A549 (cell line): ENCODE data around the gene PTPRD. TPM values are rescaled to one million over a fixed set of nuclear protein-coding genes. Genes with fewer than 3 reads are reported as not detected.

Experiments used
- ATAC-seq, 2 experiments: fragments of 200-7000 bp in 1 of 2; fragments of >200 bp in 1 of 2; cut with Nextera tagmentation in 1 of 2; cut with Tn5 transposase in 1 of 2; 3 replicates each; pipeline versions ENCODE4 v1.8.0 to v1.9.1; 2018 to 2020; ENCODE audit warnings: mild to moderate bottlenecking in 1 of 2, moderate library complexity in 1 of 2
- CTCF ChIA-PET: fragments of 300-600 bp; sonication (Branson Sonifier 250); formaldehyde crosslinking; extraction: SDS; loops from one replicate; lab custom pipeline; 2021; ENCODE audit warnings: antibody characterized with exemption, inconsistent platforms; lab: Yijun Ruan, JAX
- POLR2A ChIA-PET: fragments of 350-600 bp; formaldehyde crosslinking; extraction: SDS; loops from one replicate; lab custom pipeline; 2021; ENCODE audit warnings: antibody characterized with exemption, inconsistent platforms; lab: Yijun Ruan, JAX
- DNase-seq, 2 experiments: peaks; one replicate each; pipeline versions ENCODE4 v3.0.0 to v3.0.0-alpha.2; 2011 to 2016; ENCODE audit warnings: low read depth in 1 of 2, low spot score in 1 of 2
- FAIRE-seq: peaks from 2 replicates; lab custom pipeline; 2011; peaks lifted over from hg19 to GRCh38; lab: Jason Lieb, UNC
- H3K27ac ChIP-seq, 2 experiments: fragments of >200 bp; sonication (Bioruptor Twin); formaldehyde crosslinking; 3 replicates each; pipeline ENCODE4 v1.5.1; 2016 to 2017
- H3K4me1 ChIP-seq: fragments of >200 bp; sonication (Bioruptor Twin); formaldehyde crosslinking; 3 replicates; pipeline ENCODE4 v1.6.1; 2016
- H3K4me2 ChIP-seq: fragments of >200 bp; sonication (Bioruptor Twin); formaldehyde crosslinking; 3 replicates; pipeline ENCODE4 v1.6.1; 2016
- H3K4me3 ChIP-seq: fragments of >200 bp; sonication (Bioruptor Twin); formaldehyde crosslinking; 3 replicates; pipeline ENCODE4 v1.5.1; 2016
- H3K9me3 ChIP-seq: fragments of >200 bp; sonication (Bioruptor Twin); formaldehyde crosslinking; 3 replicates; pipeline ENCODE4 v1.6.1; 2016
- CBX2 ChIP-seq: fragments of 200-600 bp; sonication (generic); IDR thresholded peaks from 2 replicates; pipeline ENCODE4 v1.6.1; 2016; ENCODE audit warnings: low read depth, mild to moderate bottlenecking, borderline replicate concordance
- CBX8 ChIP-seq: fragments of 200-600 bp; sonication (generic); IDR thresholded peaks from 2 replicates; pipeline ENCODE4 v1.6.1; 2016
- EHF ChIP-seq: fragments of 250-450 bp; sonication (Bioruptor Pico); IDR thresholded peaks from 2 replicates; pipeline ENCODE4 v1.5.0; 2020; ENCODE audit warnings: mild to moderate bottlenecking
- EP300 ChIP-seq, 2 experiments: fragments of >200 bp; sonication (Bioruptor Twin); formaldehyde crosslinking; IDR thresholded peaks; 2 replicates in 1 of 2; 3 replicates in 1 of 2; pipeline ENCODE4 v1.6.1; 2016 to 2017
- FOXS1 ChIP-seq: fragments of 250-450 bp; sonication (Bioruptor Pico); IDR thresholded peaks from 2 replicates; pipeline ENCODE4 v1.5.0; 2020; ENCODE audit warnings: mild to moderate bottlenecking, moderate library complexity
- HDAC2 ChIP-seq: fragments of 200-600 bp; sonication (generic); IDR thresholded peaks from 2 replicates; pipeline ENCODE4 v1.6.1; 2016
- HEYL ChIP-seq: fragments of 250-450 bp; sonication (Bioruptor Pico); IDR thresholded peaks from 2 replicates; pipeline ENCODE4 v1.8.0; 2021; ENCODE audit warnings: mild to moderate bottlenecking, moderate library complexity
- KDM5A ChIP-seq: fragments of 200-600 bp; sonication (generic); IDR thresholded peaks from 2 replicates; pipeline ENCODE4 v1.6.1; 2016; ENCODE audit warnings: antibody characterized with exemption, mild to moderate bottlenecking
- MYC ChIP-seq: IDR thresholded peaks from 2 replicates; pipeline ENCODE4 v1.6.1; 2012; ENCODE audit warnings: mild to moderate bottlenecking, inconsistent platforms, low read length, improper control_type of control experiment, borderline replicate concordance
- NPAS2 ChIP-seq: fragments of 250-450 bp; sonication (Bioruptor Pico); IDR thresholded peaks from 2 replicates; pipeline ENCODE4 v1.8.0; 2022; ENCODE audit warnings: mild to moderate bottlenecking, moderate library complexity, borderline replicate concordance
- PHF8 ChIP-seq: fragments of 200-600 bp; sonication (generic); IDR thresholded peaks from 2 replicates; pipeline ENCODE4 v1.6.1; 2016; ENCODE audit warnings: low read depth, mild to moderate bottlenecking, antibody characterized with exemption, moderate library complexity, borderline replicate concordance
- POLR2A ChIP-seq: IDR thresholded peaks from 2 replicates; pipeline ENCODE4 v1.6.1; 2012; ENCODE audit warnings: mild to moderate bottlenecking, low read length
- POLR2AphosphoS2 ChIP-seq: conservative IDR thresholded peaks from 2 replicates; pipeline ENCODE4 v1.6.1; 2012; ENCODE audit warnings: low read length, improper control_type of control experiment, inconsistent platforms
- RAD21 ChIP-seq, 2 experiments: fragments of >200 bp in 1 of 2; sonication (Bioruptor Twin) in 1 of 2; formaldehyde crosslinking in 1 of 2; IDR thresholded peaks in 1 of 2; conservative IDR thresholded peaks in 1 of 2; 2 replicates in 1 of 2; 3 replicates in 1 of 2; pipeline ENCODE4 v1.6.1; 2012 to 2018; ENCODE audit warnings: inconsistent platforms in 1 of 2
- RNF2 ChIP-seq: fragments of 200-600 bp; sonication (generic); IDR thresholded peaks from 2 replicates; pipeline ENCODE4 v1.6.1; 2016; ENCODE audit warnings: low read depth, mild to moderate bottlenecking, antibody characterized with exemption, moderate library complexity, borderline replicate concordance
- SMC3 ChIP-seq: fragments of >200 bp; sonication (Bioruptor Twin); formaldehyde crosslinking; IDR thresholded peaks from 3 replicates; pipeline ENCODE4 v1.6.1; 2018; ENCODE audit warnings: inconsistent platforms
- TFCP2L1 ChIP-seq: fragments of 250-450 bp; sonication (Bioruptor Pico); IDR thresholded peaks from 2 replicates; pipeline ENCODE4 v1.5.0; 2021; ENCODE audit warnings: mild to moderate bottlenecking
- ZC3H11A ChIP-seq: fragments of 450-650 bp; IDR thresholded peaks from 2 replicates; pipeline ENCODE4 v1.6.1; 2014; ENCODE audit warnings: antibody characterized with exemption, mild to moderate bottlenecking
- ZFP36 ChIP-seq: fragments of 450-650 bp; IDR thresholded peaks from 2 replicates; pipeline ENCODE4 v1.6.1; 2014; ENCODE audit warnings: borderline replicate concordance; ENCODE audit not compliant: partially characterized antibody
- ZSCAN20 ChIP-seq: fragments of 250-450 bp; sonication (Bioruptor Pico); IDR thresholded peaks from 2 replicates; pipeline ENCODE4 v1.8.0; 2022; ENCODE audit warnings: mild to moderate bottlenecking, moderate library complexity
- WGBS: methylation state at CpG from one replicate; pipeline ENCODE4 v1.1.6; 2017; ENCODE audit errors: missing lambda C conversion rate; 5-methylcytosine and 5-hydroxymethylcytosine counted together
- polyA plus RNA-seq, 4 experiments: library from polyadenylated mRNA; depleted of rRNA in 3 of 4; stranded (reverse); fragments of >200 nt; fragmentation: RNase III in 1 of 4; extraction: RNeasy Plus Mini Kit Qiagen cat#74134 plus additional on column Dnase treatment in 1 of 4; gene quantifications; 2 replicates in 3 of 4; 3 replicates in 1 of 4; pipeline ENCODE4 v1.2.3, GENCODE V29; 2011 to 2017
- TF ChIP-seq, protein P1 (sequence below): fragments of 150-350 bp; IDR thresholded peaks from 2 replicates; pipeline ENCODE4 v1.6.1; 2014; ENCODE audit warnings: low read depth, mild to moderate bottlenecking, low read length
- TF ChIP-seq, protein P2 (sequence below): IDR thresholded peaks from 2 replicates; pipeline ENCODE4 v1.6.1; 2012
- TF ChIP-seq, protein P3 (sequence below): IDR thresholded peaks from 2 replicates; pipeline ENCODE4 v1.6.1; 2012
- TF ChIP-seq, protein P4 (sequence below): fragments of >200 bp; sonication (Bioruptor Twin); formaldehyde crosslinking; IDR thresholded peaks from 3 replicates; pipeline ENCODE4 v1.5.1; 2016
- TF ChIP-seq, protein P5 (sequence below): fragments of 250-450 bp; sonication (Bioruptor Pico); IDR thresholded peaks from 2 replicates; pipeline ENCODE4 v1.5.0; 2020; ENCODE audit warnings: low read depth, mild to moderate bottlenecking, moderate library complexity
- TF ChIP-seq, protein P6 (sequence below): fragments of >200 bp; sonication (Bioruptor Twin); formaldehyde crosslinking; IDR thresholded peaks from 3 replicates; pipeline ENCODE4 v1.6.1; 2016

The PTPRD gene
- polyA plus RNA-seq, 2 of the 4 experiments (the other 2 are of a cell fraction), result 0.39 to 1.3 TPM

DNA sequence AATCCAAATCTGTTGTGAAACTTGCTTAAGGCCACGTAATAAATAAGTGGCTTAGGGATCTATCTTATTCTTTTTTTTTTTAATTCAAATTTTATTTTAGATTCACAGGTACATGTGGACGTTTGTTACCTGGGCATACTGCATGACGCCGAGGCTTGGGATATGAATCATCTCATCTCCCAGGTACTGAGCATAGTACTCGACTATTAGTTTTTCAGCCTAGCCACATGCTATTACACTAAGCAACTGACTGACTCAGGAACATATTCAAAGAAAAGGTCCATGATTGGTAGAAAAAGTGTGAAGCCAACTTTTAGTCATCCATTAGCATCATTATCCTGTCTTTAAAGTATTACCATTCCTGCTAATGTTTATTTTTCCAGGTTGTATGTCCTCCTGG is 1709.7 kb downstream of the PTPRD start:
- POLR2A ChIA-PET, result no interaction called here
- Histone ChIP-seq H3K4me2 (no peak overlapping the region), H3K9me3 (no peaks in the 10 kb centered on the region), H3K4me3 (no peak overlapping the region), H3K27ac (no peak overlapping the region), H3K4me1 (no peaks in the 10 kb centered on the region)
- TF ChIP-seq SMC3 (no peak), EP300 (IDR thresholded peaks at IDR 0.05) (no peak)
- CTCF ChIA-PET, result no interaction called here
- DNase-seq (no peak), ATAC-seq (no peak), FAIRE-seq (peak; percentile 28)
- 3% methylated on average over 5 of the region's 5 CpGs for WGBS

DNA sequence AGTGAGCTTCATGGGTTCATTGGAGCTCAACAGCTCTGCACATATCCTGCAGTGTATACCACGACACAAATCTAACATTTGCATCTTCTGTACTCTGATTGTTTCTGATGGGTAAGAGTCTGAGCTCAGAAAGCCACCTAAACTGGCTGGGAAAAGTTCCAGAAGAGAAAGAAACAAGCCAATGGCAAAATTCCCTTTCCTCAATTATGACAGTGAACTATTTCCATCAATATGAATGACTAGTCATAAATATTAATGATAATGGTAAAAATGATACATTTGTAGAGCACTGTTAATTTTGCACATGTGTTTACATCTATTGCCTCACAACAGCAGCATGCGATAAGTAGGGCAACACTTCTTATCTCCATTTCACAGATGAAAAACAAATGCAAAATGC is 1711.7 kb downstream of the PTPRD start:
- POLR2A ChIA-PET, result no interaction called here
- H3K4me3 ChIP-seq, result no peak overlapping the region
- ATAC-seq, result no peak
- WGBS, result 48% methylated on average over 2 of the region's 2 CpGs
- no peak for FAIRE-seq
- no peak for DNase-seq
- H3K4me2 ChIP-seq, result no peak overlapping the region
- TF ChIP-seq MYC (no peak), CBX2 (no peak), CBX8 (no peak), POLR2AphosphoS2 (no peak), KDM5A (no peak), HDAC2 (no peak)
- TF ChIP-seq, protein P1, sequence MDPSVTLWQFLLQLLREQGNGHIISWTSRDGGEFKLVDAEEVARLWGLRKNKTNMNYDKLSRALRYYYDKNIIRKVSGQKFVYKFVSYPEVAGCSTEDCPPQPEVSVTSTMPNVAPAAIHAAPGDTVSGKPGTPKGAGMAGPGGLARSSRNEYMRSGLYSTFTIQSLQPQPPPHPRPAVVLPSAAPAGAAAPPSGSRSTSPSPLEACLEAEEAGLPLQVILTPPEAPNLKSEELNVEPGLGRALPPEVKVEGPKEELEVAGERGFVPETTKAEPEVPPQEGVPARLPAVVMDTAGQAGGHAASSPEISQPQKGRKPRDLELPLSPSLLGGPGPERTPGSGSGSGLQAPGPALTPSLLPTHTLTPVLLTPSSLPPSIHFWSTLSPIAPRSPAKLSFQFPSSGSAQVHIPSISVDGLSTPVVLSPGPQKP, result no peak
- TF ChIP-seq, protein P2, sequence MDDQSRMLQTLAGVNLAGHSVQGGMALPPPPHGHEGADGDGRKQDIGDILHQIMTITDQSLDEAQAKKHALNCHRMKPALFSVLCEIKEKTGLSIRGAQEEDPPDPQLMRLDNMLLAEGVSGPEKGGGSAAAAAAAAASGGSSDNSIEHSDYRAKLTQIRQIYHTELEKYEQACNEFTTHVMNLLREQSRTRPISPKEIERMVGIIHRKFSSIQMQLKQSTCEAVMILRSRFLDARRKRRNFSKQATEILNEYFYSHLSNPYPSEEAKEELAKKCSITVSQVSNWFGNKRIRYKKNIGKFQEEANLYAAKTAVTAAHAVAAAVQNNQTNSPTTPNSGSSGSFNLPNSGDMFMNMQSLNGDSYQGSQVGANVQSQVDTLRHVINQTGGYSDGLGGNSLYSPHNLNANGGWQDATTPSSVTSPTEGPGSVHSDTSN, result no peak
- TF ChIP-seq, protein P3, sequence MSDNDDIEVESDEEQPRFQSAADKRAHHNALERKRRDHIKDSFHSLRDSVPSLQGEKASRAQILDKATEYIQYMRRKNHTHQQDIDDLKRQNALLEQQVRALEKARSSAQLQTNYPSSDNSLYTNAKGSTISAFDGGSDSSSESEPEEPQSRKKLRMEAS, result no peak
- TF ChIP-seq, protein P4, sequence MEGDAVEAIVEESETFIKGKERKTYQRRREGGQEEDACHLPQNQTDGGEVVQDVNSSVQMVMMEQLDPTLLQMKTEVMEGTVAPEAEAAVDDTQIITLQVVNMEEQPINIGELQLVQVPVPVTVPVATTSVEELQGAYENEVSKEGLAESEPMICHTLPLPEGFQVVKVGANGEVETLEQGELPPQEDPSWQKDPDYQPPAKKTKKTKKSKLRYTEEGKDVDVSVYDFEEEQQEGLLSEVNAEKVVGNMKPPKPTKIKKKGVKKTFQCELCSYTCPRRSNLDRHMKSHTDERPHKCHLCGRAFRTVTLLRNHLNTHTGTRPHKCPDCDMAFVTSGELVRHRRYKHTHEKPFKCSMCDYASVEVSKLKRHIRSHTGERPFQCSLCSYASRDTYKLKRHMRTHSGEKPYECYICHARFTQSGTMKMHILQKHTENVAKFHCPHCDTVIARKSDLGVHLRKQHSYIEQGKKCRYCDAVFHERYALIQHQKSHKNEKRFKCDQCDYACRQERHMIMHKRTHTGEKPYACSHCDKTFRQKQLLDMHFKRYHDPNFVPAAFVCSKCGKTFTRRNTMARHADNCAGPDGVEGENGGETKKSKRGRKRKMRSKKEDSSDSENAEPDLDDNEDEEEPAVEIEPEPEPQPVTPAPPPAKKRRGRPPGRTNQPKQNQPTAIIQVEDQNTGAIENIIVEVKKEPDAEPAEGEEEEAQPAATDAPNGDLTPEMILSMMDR, result no peak
- H3K9me3 ChIP-seq, result no peaks in the 10 kb centered on the region
- CTCF ChIA-PET, result no interaction called here
- no peaks in the 10 kb centered on the region for H3K4me1 ChIP-seq
- no peak overlapping the region for H3K27ac ChIP-seq

DNA sequence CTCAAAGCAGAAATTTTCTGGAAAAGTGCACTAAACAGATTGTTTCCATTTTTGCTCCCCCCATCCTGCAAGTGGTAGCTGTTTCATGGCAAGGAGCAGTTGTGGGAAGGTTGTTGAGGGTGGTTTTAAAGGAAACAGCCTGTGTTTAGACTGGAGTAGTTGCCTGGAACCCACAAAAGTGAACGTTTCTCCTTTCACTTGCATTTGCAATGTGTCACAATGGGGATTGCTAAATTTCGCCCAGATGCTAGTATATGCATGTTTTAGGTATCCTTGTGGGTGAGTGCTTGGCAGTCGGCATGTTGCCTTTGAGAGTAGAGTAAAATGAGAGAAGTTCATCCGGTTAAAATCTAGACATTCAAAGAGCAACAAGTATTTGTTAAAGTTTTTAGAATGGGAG is 1713.3 kb downstream of the PTPRD start:
- ATAC-seq (no peak), FAIRE-seq (no peak), DNase-seq (no peak)
- Histone ChIP-seq H3K4me3 (no peak overlapping the region), H3K4me2 (no peak overlapping the region), H3K4me1 (no peaks in the 10 kb centered on the region), H3K9me3 (no peaks in the 10 kb centered on the region), H3K27ac (no peak overlapping the region)
- CTCF ChIA-PET, result interaction anchor here (1.1 kb wide), 1 partner anchor 30 kb away, joined by 4 read pairs; no protein-coding TSS in a partner anchor
- whole genome bisulfite sequencing, result 24% methylated on average over 4 of the region's 4 CpGs
- TF ChIP-seq EHF (CRISPR knock-in tag) (no peak), TFCP2L1 (CRISPR knock-in tag) (no peak), EP300 (IDR thresholded peaks at IDR 0.05) (no peak), HEYL (CRISPR knock-in tag) (no peak), RNF2 (no peak), NPAS2 (no peak), PHF8 (no peak), ZFP36 (no peak), ZSCAN20 (CRISPR knock-in tag) (no peak), POLR2A (no peak), FOXS1 (CRISPR knock-in tag) (no peak), RAD21 (conservative IDR thresholded peaks at IDR 0.05 in 1 of 2, IDR thresholded peaks at IDR 0.05 in 1 of 2) (no peak), SMC3 (no peak), KDM5A (no peak), ZC3H11A (no peak)
- TF ChIP-seq, protein P5, sequence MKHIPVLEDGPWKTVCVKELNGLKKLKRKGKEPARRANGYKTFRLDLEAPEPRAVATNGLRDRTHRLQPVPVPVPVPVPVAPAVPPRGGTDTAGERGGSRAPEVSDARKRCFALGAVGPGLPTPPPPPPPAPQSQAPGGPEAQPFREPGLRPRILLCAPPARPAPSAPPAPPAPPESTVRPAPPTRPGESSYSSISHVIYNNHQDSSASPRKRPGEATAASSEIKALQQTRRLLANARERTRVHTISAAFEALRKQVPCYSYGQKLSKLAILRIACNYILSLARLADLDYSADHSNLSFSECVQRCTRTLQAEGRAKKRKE (CRISPR knock-in tag), result no peak
- TF ChIP-seq, protein P2, result no peak
- TF ChIP-seq, protein P6, sequence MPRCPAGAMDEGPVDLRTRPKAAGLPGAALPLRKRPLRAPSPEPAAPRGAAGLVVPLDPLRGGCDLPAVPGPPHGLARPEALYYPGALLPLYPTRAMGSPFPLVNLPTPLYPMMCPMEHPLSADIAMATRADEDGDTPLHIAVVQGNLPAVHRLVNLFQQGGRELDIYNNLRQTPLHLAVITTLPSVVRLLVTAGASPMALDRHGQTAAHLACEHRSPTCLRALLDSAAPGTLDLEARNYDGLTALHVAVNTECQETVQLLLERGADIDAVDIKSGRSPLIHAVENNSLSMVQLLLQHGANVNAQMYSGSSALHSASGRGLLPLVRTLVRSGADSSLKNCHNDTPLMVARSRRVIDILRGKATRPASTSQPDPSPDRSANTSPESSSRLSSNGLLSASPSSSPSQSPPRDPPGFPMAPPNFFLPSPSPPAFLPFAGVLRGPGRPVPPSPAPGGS, result no peak
- POLR2A ChIA-PET, result no interaction called here
